ENCODE measurements around the gene PKD2L1.

PKD2L1 gene

GRCh38 chr10:100338434-100339036, 8.5 kb upstream of the PKD2L1 start:
- no peak overlapping the region for H3K9ac ChIP-seq (ENCODE audit: low read length)
- H3K27ac ChIP-seq (ENCODE audit: low read depth, low read length): no peak overlapping the region
- no peaks in the 10 kb centered on the region for H3K36me3 ChIP-seq (ENCODE audit: control insufficient read depth, insufficient read depth, low read length)
- H3K27me3 ChIP-seq (ENCODE audit: control insufficient read depth, insufficient read depth, low read length): no peaks in the 10 kb centered on the region
- H3K4me3 ChIP-seq (ENCODE audit: low read length): no peak overlapping the region
- no peaks in the 10 kb centered on the region for H3K4me1 ChIP-seq (ENCODE audit: control insufficient read depth, insufficient read depth, low read length)

GRCh38 chr10:100334762-100335161, 4.7 kb upstream of the PKD2L1 start:
- no peaks in the 10 kb centered on the region for H3K36me3 ChIP-seq (ENCODE audit: control insufficient read depth, insufficient read depth, low read length)
- H3K9ac ChIP-seq (ENCODE audit: low read length): no peak overlapping the region
- no peak overlapping the region for H3K27ac ChIP-seq (ENCODE audit: low read depth, low read length)
- H3K4me3 ChIP-seq (ENCODE audit: low read length): no peak overlapping the region
- no peaks in the 10 kb centered on the region for H3K27me3 ChIP-seq (ENCODE audit: control insufficient read depth, insufficient read depth, low read length)
- H3K4me1 ChIP-seq (ENCODE audit: control insufficient read depth, insufficient read depth, low read length): no peaks in the 10 kb centered on the region

- Histone ChIP-seq H3K27me3 (ENCODE audit: control insufficient read depth, insufficient read depth, low read length) (no peaks in the 10 kb centered on the region), H3K27ac (ENCODE audit: low read depth, low read length) (no peak overlapping the region)
These were observed 3.8 kb upstream of the PKD2L1 start for GRCh38 chr10:100333661-100334440.

GRCh38 chr10:100333106-100333505, 3.1 kb upstream of the PKD2L1 start:
- no peaks in the 10 kb centered on the region for H3K36me3 ChIP-seq (ENCODE audit: control insufficient read depth, insufficient read depth, low read length)
- H3K27me3 ChIP-seq (ENCODE audit: control insufficient read depth, insufficient read depth, low read length): no peaks in the 10 kb centered on the region
- H3K4me3 ChIP-seq (ENCODE audit: low read length): no peak overlapping the region
- no peaks in the 10 kb centered on the region for H3K4me1 ChIP-seq (ENCODE audit: control insufficient read depth, insufficient read depth, low read length)
- H3K9ac ChIP-seq (ENCODE audit: low read length): no peak overlapping the region
- H3K27ac ChIP-seq (ENCODE audit: low read depth, low read length): no peak overlapping the region

More at GRCh38 chr10:100333661-100334440, 3.8 kb upstream of the PKD2L1 start:
- Histone ChIP-seq H3K36me3 (ENCODE audit: control insufficient read depth, insufficient read depth, low read length) (no peaks in the 10 kb centered on the region), H3K4me3 (ENCODE audit: low read length) (no peak overlapping the region), H3K4me1 (ENCODE audit: control insufficient read depth, insufficient read depth, low read length) (no peaks in the 10 kb centered on the region), H3K9ac (ENCODE audit: low read length) (no peak overlapping the region)

- no peaks in the 10 kb centered on the region for H3K36me3 ChIP-seq (ENCODE audit: control insufficient read depth, insufficient read depth, low read length)
- H3K27me3 ChIP-seq (ENCODE audit: control insufficient read depth, insufficient read depth, low read length): no peaks in the 10 kb centered on the region
- H3K4me1 ChIP-seq (ENCODE audit: control insufficient read depth, insufficient read depth, low read length): no peaks in the 10 kb centered on the region
- no peak overlapping the region for H3K9ac ChIP-seq (ENCODE audit: low read length)
- no peak overlapping the region for H3K27ac ChIP-seq (ENCODE audit: low read depth, low read length)
- no peak overlapping the region for H3K4me3 ChIP-seq (ENCODE audit: low read length)
These were observed 1.8 kb downstream of the PKD2L1 start for GRCh38 chr10:100328198-100328597.

GRCh38 chr10:100327718-100328009, 2.4 kb downstream of the PKD2L1 start:
- no peaks in the 10 kb centered on the region for H3K36me3 ChIP-seq (ENCODE audit: control insufficient read depth, insufficient read depth, low read length)
- H3K9ac ChIP-seq (ENCODE audit: low read length): no peak overlapping the region
- no peak overlapping the region for H3K4me3 ChIP-seq (ENCODE audit: low read length)
- H3K4me1 ChIP-seq (ENCODE audit: control insufficient read depth, insufficient read depth, low read length): no peaks in the 10 kb centered on the region
- H3K27ac ChIP-seq (ENCODE audit: low read depth, low read length): no peak overlapping the region
- H3K27me3 ChIP-seq (ENCODE audit: control insufficient read depth, insufficient read depth, low read length): no peaks in the 10 kb centered on the region

DNA sequence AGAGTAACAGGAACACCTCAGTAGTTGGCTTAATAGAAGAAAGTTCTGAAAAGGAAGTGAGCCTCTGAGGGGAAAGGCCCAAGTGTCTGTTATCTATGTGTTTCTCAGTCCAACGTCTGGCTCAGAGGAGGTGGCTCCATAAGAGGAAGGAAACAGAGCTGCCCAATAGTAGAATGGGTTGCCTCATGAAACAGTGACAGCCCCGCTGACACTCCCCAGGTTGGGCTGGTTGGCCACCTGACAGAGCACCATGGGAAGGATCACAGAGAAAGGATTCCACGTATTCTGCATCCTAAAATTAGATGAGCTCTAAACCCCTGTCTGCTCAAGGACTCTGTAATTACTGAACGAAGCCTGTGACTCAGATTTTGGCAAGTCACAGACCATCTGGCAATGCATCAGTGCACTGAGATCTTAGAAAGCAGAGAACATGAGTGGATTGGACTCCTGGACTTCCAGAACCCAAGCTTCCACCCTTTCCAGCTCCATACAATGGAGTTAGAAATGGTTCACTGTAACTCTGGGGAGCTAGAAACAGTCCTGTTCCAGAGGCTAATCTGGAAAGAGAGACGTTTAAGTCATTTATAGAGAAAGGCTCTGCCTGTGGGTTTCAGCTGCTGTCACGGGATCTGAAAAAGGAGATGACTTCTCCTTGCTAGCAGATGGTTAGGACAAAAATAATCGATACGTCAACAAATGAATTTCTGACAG, 2.9 kb downstream of the PKD2L1 start:
- H3K27me3 ChIP-seq (ENCODE audit: control insufficient read depth, insufficient read depth, low read length): no peaks in the 10 kb centered on the region
- H3K4me1 ChIP-seq (ENCODE audit: control insufficient read depth, insufficient read depth, low read length): no peaks in the 10 kb centered on the region
- no peak overlapping the region for H3K27ac ChIP-seq (ENCODE audit: low read depth, low read length)
- H3K9ac ChIP-seq (ENCODE audit: low read length): no peak overlapping the region
- H3K4me3 ChIP-seq (ENCODE audit: low read length): no peak overlapping the region
- H3K36me3 ChIP-seq (ENCODE audit: control insufficient read depth, insufficient read depth, low read length): no peaks in the 10 kb centered on the region

GRCh38 chr10:100325158-100325557, 4.9 kb downstream of the PKD2L1 start:
- Histone ChIP-seq H3K27ac (ENCODE audit: low read depth, low read length) (no peak overlapping the region), H3K4me3 (ENCODE audit: low read length) (no peak overlapping the region), H3K4me1 (ENCODE audit: control insufficient read depth, insufficient read depth, low read length) (no peaks in the 10 kb centered on the region), H3K9ac (ENCODE audit: low read length) (no peak overlapping the region), H3K27me3 (ENCODE audit: control insufficient read depth, insufficient read depth, low read length) (no peaks in the 10 kb centered on the region), H3K36me3 (ENCODE audit: control insufficient read depth, insufficient read depth, low read length) (no peaks in the 10 kb centered on the region)

DNA sequence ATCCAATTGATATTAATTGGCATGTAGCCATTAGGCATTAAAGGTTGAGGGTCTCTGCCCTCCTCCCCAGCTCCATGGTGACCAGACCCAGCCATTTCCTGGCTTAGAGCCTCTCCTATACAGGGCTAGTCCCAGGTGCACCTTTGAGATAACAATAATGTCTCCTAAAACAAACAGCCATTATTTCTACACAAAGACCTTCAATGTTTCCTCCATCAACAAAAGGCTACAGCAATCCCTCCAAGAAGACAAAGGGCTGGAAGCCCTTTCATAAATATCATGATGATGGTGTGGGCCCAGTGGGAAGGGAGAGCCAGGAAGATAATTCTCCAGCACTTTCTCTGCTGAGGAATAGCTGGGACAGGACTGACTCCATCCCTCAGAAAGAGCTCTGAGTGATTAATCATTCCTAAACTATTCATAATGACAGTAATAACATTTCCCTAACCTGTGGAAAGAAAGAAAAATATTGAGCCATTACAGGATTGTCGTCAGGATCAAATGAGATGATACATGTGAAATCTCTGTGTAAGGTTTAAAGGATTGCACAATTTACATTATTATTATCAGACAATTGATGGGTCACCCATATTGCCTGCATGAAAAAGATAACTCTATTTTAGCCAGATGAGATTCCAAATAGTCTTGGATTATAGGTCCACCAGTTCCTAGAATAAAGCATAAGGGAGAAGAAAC, 10.2 kb downstream of the PKD2L1 start:
- Histone ChIP-seq H3K27me3 (ENCODE audit: control insufficient read depth, insufficient read depth, low read length) (peaks cover 3% of the 10 kb centered on the region), H3K9ac (ENCODE audit: low read length) (no peak overlapping the region), H3K27ac (ENCODE audit: low read depth, low read length) (no peak overlapping the region)

DNA sequence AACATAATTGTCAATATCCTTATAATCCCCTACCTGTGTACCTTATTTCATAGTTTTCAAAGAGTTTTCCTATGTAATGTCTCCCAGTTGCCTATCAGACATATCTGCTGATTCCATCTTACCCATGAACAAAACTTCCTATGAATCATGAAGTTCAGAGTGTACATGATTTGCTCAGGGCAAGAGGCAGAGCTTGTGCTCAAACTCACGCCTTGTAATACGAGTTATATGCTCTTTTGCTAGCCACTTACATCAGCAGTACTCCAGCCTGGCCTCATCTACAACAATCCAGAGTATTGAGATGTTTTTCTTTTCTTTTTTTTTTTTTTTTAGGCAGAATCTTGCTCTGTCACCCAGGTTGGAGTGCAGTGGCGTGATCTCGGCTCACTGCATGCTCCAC, 11.8 kb downstream of the PKD2L1 start:
- Histone ChIP-seq H3K27me3 (ENCODE audit: control insufficient read depth, insufficient read depth, low read length) (peaks cover 3% of the 10 kb centered on the region), H3K4me3 (ENCODE audit: low read length) (no peak overlapping the region), H3K9ac (ENCODE audit: low read length) (no peak overlapping the region), H3K27ac (ENCODE audit: low read depth, low read length) (no peak overlapping the region), H3K4me1 (ENCODE audit: control insufficient read depth, insufficient read depth, low read length) (no peaks in the 10 kb centered on the region), H3K36me3 (ENCODE audit: control insufficient read depth, insufficient read depth, low read length) (no peaks in the 10 kb centered on the region)

More for the DNA sequence above, 10.2 kb downstream of the PKD2L1 start:
- Histone ChIP-seq H3K36me3 (ENCODE audit: control insufficient read depth, insufficient read depth, low read length) (no peaks in the 10 kb centered on the region), H3K4me3 (ENCODE audit: low read length) (no peak overlapping the region), H3K4me1 (ENCODE audit: control insufficient read depth, insufficient read depth, low read length) (no peaks in the 10 kb centered on the region)

DNA sequence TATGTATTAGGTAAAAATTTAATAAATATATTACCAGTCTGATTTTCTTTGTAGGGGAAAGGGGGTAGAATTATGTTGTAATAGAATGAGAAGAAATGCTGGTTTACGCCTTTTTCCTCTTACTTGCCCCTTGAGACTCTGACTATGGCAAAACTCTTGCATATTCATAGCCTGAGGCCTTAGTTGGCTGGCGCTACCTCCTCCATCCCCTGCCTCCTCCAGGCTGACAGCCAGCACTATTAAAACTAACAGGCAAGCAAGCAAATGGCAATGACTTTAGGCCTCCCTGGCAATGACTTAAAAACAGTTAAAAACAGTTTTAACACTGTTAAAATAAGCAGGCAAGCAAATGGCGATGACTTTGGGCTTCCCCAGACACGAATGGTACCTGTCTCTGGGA, 14.4 kb downstream of the PKD2L1 start:
- peaks cover 3% of the 10 kb centered on the region for H3K27me3 ChIP-seq (ENCODE audit: control insufficient read depth, insufficient read depth, low read length)
- no peak overlapping the region for H3K27ac ChIP-seq (ENCODE audit: low read depth, low read length)

GRCh38 chr10:100311298-100311697, 18.7 kb downstream of the PKD2L1 start:
- Histone ChIP-seq H3K27ac (ENCODE audit: low read depth, low read length) (no peak overlapping the region), H3K4me3 (ENCODE audit: low read length) (no peak overlapping the region), H3K27me3 (ENCODE audit: control insufficient read depth, insufficient read depth, low read length) (no peaks in the 10 kb centered on the region), H3K36me3 (ENCODE audit: control insufficient read depth, insufficient read depth, low read length) (no peaks in the 10 kb centered on the region), H3K4me1 (ENCODE audit: control insufficient read depth, insufficient read depth, low read length) (no peaks in the 10 kb centered on the region), H3K9ac (ENCODE audit: low read length) (no peak overlapping the region)

More for the DNA sequence above, 14.4 kb downstream of the PKD2L1 start:
- Histone ChIP-seq H3K9ac (ENCODE audit: low read length) (no peak overlapping the region), H3K4me3 (ENCODE audit: low read length) (no peak overlapping the region), H3K4me1 (ENCODE audit: control insufficient read depth, insufficient read depth, low read length) (no peaks in the 10 kb centered on the region), H3K36me3 (ENCODE audit: control insufficient read depth, insufficient read depth, low read length) (no peaks in the 10 kb centered on the region)
